ENCODE data around the gene WDR83. TPM values are rescaled to one million over a fixed set of nuclear protein-coding genes. Genes with fewer than 3 reads are reported as not detected.

Gene WDR83
- total RNA-seq, 1 donor from 2014 or later, result 6.3 TPM

DNA sequence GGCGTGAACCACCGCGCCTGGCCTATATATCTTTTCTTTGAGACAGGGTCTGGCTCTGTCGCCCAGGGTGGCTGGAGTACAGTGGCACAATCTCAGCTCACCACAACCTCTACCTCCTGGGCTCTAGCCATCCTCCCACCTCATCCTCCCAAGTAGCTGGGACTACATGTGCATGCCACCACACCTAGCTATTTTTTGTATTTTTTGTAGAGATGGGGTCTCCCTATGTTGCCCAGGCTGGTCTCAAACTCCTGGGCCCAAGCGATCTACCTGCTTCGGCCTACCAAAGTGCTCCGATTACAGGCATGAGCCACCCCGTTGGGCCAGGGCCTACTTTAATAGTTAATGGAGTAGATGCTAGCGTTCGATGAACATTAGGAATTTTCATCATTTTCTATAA lies 53.7 kb downstream of the WDR83 start:
- DNase-seq, result no peak

GRCh38 chr19:12720851-12721655 lies 54.4 kb downstream of the WDR83 start:
- DNase-seq, result peak; percentile 43

DNA sequence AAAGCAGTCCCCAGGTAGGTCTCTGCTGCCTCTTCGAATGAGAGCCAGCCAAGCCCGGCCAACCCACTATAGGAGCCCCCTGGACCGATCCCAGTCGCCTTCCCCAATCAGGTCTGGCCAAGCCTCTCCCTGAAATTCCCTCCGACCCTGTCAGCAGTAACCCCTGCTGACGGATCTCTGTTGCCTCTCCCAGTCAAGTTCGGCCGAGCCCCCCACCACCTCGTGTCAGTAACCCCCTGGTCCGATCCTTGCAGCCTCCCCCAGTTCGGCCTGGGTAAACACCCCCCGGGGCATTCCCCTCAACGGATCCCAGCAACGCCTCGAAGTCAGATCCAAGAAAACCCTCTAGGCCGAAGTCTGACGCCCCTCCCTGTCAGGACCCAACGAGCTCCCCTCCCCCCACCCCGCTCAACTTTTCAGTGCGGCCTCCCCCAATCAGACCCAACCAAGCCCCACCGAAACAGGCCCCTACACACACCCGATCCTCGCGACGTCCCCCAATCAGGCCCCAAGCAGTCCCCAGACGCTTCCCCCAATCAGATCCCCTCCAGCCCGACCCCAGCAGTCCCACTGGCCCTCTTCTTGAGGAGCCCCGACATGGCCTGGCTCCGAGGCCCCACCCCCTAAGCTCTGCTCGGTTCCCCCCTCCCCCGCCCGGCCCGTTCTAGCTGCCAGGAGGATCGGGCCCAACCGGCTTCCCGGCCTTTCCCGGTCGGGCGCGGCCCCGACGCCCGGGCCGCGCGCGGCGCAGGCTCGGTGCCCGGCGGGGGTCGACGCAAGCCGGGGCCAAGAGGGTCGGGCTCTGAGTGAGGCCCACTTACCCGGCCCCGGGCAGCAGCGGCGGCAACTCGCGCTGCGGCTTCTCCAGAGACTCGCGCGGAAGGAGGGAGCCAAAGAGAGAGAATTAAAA lies 55.3 kb downstream of the WDR83 start:
- peak; percentile 77 for DNase-seq

GRCh38 chr19:12722566-12723380 lies 56.2 kb downstream of the WDR83 start:
- DNase-seq, result peak; percentile 100

GRCh38 chr19:12723381-12723640 lies 56.7 kb downstream of the WDR83 start:
- DNase-seq, result peak; percentile 24

DNA sequence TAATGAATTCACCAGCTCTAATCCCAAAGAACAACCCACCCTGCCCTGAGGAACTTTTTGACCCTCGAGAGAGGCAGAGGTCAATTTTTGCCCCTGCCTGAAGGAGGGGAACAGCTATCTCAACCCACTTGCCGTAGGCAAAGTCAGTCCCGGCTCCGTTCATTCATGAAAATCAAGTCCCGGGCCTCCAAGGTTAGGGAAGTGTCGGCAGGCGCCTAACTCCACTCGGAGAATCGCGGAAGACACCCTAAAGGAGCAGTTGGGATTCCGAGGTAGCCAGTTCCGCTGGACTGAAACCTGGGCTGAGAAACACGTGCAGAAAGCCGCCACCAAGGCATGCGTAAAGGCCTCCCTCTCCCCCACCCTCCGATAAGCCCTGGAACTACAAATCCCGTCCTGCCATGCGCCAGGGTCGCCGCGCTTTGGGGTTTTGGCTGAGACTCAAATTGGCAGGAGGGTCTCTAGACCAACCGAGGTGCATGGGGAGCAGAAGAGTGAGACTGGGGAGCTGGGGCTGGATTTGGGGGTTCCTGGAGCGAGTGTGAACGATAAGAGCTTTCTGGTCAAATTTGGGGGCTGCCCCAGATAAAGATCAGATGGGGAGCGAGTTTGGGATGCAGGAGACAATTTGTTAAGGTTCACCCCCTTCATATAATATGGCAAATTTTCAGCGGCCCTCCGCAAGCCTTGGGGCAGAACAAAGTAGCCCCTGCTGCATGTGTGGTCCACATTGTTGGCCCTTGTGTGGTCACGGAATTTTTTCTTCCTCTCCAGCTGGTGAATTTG lies 57.2 kb downstream of the WDR83 start, which contains the start of gene TNPO2:
TNPO2 (minus strand) TSS at position 292 of the 786 bp plus-strand sequence. CDS start 2,955 bp downstream, outside the sequence.
- DNase-seq, result peak; percentile 78

Other genes starting within 250 kb of the WDR83 start
- 6.2 and 9.5 TPM in 2 replicates for gene ZNF443, start 225.8 kb upstream of the WDR83 start, total RNA-seq
- 3.5 and 5.8 TPM in 2 replicates for gene ZNF709, start 182.0 kb upstream of the WDR83 start, total RNA-seq
- 8.4 and 13.3 TPM in 2 replicates for gene ZNF564, start 115.3 kb upstream of the WDR83 start, total RNA-seq
- gene ZNF490, start 56.0 kb upstream of the WDR83 start, total RNA-seq, result 10.2 and 13.1 TPM in 2 replicates
- gene ZNF791, start 55.9 kb upstream of the WDR83 start, total RNA-seq, result 17.9 and 21.3 TPM in 2 replicates
- 59.7 and 66.4 TPM in 2 replicates for gene MAN2B1, start 65 bp upstream of the WDR83 start, total RNA-seq
- 52.9 and 53.0 TPM in 2 replicates for gene DHPS, start 15.1 kb downstream of the WDR83 start, total RNA-seq
- gene GNG14, start 21.2 kb downstream of the WDR83 start, total RNA-seq, result not detected in 2 replicates
- 5.8 and 8.0 TPM in 2 replicates for gene FBXW9, start 29.8 kb downstream of the WDR83 start, total RNA-seq
- 25.7 and 31.4 TPM in 2 replicates for gene TNPO2, start 57.1 kb downstream of the WDR83 start, total RNA-seq
- gene TRIR, start 67.9 kb downstream of the WDR83 start, total RNA-seq, result 106 and 139 TPM in 2 replicates
- gene GET3, start 70.7 kb downstream of the WDR83 start, total RNA-seq, result 66.9 and 78.6 TPM in 2 replicates
- gene BEST2, start 85.0 kb downstream of the WDR83 start, total RNA-seq, result not detected in 2 replicates
- gene HOOK2, start 108.7 kb downstream of the WDR83 start, total RNA-seq, result 12.1 and 14.8 TPM in 2 replicates
- gene JUNB, start 124.7 kb downstream of the WDR83 start, total RNA-seq, result 61.1 and 151 TPM in 2 replicates
- 214 and 278 TPM in 2 replicates for gene PRDX2, start 135.0 kb downstream of the WDR83 start, total RNA-seq
- gene THSD8, start 135.3 kb downstream of the WDR83 start, total RNA-seq, result 0.23 TPM in 1 of 2 replicates, not detected in the other
- gene RNASEH2A, start 139.8 kb downstream of the WDR83 start, total RNA-seq, result 19.6 and 45.6 TPM in 2 replicates
- gene RTBDN, start 167.8 kb downstream of the WDR83 start, total RNA-seq, result not detected in 2 replicates
- gene MAST1, start 171.7 kb downstream of the WDR83 start, total RNA-seq, result 0.17 and 0.51 TPM in 2 replicates
- 23.3 and 31.3 TPM in 2 replicates for gene DNASE2, start 214.6 kb downstream of the WDR83 start, total RNA-seq
- gene KLF1, start 220.4 kb downstream of the WDR83 start, total RNA-seq, result 0.17 TPM in 1 of 2 replicates, not detected in the other
- 31.5 and 42.4 TPM in 2 replicates for gene GCDH, start 224.4 kb downstream of the WDR83 start, total RNA-seq

All from dermis blood vessel endothelial cell (primary cell).